ENCODE results near the gene CALB2. TPM values are rescaled to one million over a fixed set of nuclear protein-coding genes. Genes with fewer than 3 reads are reported as not detected.

CALB2 gene
- total and polyA plus RNA-seq, 8 donors: 0.46 to 2.6 (median 1.2) TPM; not detected in 2

GRCh38 chr16:71413341-71413740 is 54.8 kb downstream of the CALB2 start:
- peaks cover 0 to 4% (median 0%) of the 10 kb centered on the region in 4 donors for H3K9me3 ChIP-seq
- H3K27me3 ChIP-seq: peaks cover 0 to 76% (median 18%) of the 10 kb centered on the region in 3 donors
- TF ChIP-seq POLR2AphosphoS5 (IDR thresholded peaks at IDR 0.05) (no peak), POLR2A (IDR thresholded peaks at IDR 0.05) (no peak), EP300 (IDR thresholded peaks at IDR 0.05) (no peak), CTCF (IDR thresholded peaks at IDR 0.05) (no peak)
- no peak for DNase-seq
- 56 to 78% (median 70%) methylated on average over 4 of the region's 4 CpGs for WGBS, 5 donors
- H3K36me3 ChIP-seq: no peaks in the 10 kb centered on the region
- H3K4me1 ChIP-seq: peaks cover 0 to 10% (median 9%) of the 10 kb centered on the region in 4 donors
- no peak overlapping the region for H3K4me3 ChIP-seq
- intact Hi-C loops (cut with DNase I; ENCODE audit: low total_unique reads): loop anchor here (5.0 to 10.0 kb wide), 2 partner anchors 89 to 211 kb away; partner anchors contain the start of gene MARVELD3
- H3K27ac ChIP-seq: no peak overlapping the region

GRCh38 chr16:71414038-71414437 is 55.5 kb downstream of the CALB2 start:
- no peak overlapping the region for H3K27ac ChIP-seq
- H3K4me3 ChIP-seq: no peak overlapping the region
- peaks cover 0 to 10% (median 9%) of the 10 kb centered on the region in 4 donors for H3K4me1 ChIP-seq
- peaks cover 0 to 74% (median 17%) of the 10 kb centered on the region in 3 donors for H3K27me3 ChIP-seq
- WGBS, 5 donors: 88 to 95% (median 91%) methylated on average over 5 of the region's 5 CpGs
- intact Hi-C loops (cut with DNase I; ENCODE audit: low total_unique reads): loop anchor here (5.0 to 10.0 kb wide), 2 partner anchors 88 to 211 kb away; partner anchors contain the start of gene MARVELD3
- TF ChIP-seq POLR2AphosphoS5 (IDR thresholded peaks at IDR 0.05) (no peak), EP300 (IDR thresholded peaks at IDR 0.05) (no peak), CTCF (IDR thresholded peaks at IDR 0.05) (no peak), POLR2A (IDR thresholded peaks at IDR 0.05) (no peak)
- peaks cover 0 to 4% (median 0%) of the 10 kb centered on the region in 4 donors for H3K9me3 ChIP-seq
- no peaks in the 10 kb centered on the region for H3K36me3 ChIP-seq
- no peak for DNase-seq

GRCh38 chr16:71421911-71422310 is 63.4 kb downstream of the CALB2 start:
- peak in 1 of 2 donors; percentile 11 for DNase-seq
- Histone ChIP-seq H3K4me1 (peaks cover 0 to 7% (median 0%) of the 10 kb centered on the region in 4 donors), H3K36me3 (no peaks in the 10 kb centered on the region), H3K4me3 (no peak overlapping the region), H3K27ac (no peak overlapping the region), H3K27me3 (peaks cover 6 to 60% (median 22%) of the 10 kb centered on the region in 3 donors), H3K9me3 (peaks cover 0 to 4% (median 0%) of the 10 kb centered on the region in 4 donors)
- intact Hi-C loops (cut with DNase I; ENCODE audit: low total_unique reads): no loop called here
- WGBS, 5 donors: 55 to 80% (median 65%) methylated on average over 4 of the region's 4 CpGs
- TF ChIP-seq EP300 (IDR thresholded peaks at IDR 0.05) (no peak), CTCF (IDR thresholded peaks at IDR 0.05) (peak in 1 of 7 experiments; percentile 16)

- TF ChIP-seq CTCF (IDR thresholded peaks at IDR 0.05) (no peak), EP300 (IDR thresholded peaks at IDR 0.05) (no peak), POLR2AphosphoS5 (IDR thresholded peaks at IDR 0.05) (no peak), POLR2A (IDR thresholded peaks at IDR 0.05) (no peak)
- intact Hi-C loops (cut with DNase I; ENCODE audit: low total_unique reads): no loop called here
- H3K9me3 ChIP-seq: no peaks in the 10 kb centered on the region
Measured at GRCh38 chr16:71423016-71423415, 64.5 kb downstream of the CALB2 start.

More at GRCh38 chr16:71423016-71423415, 64.5 kb downstream of the CALB2 start:
- peaks cover 0 to 7% (median 0%) of the 10 kb centered on the region in 4 donors for H3K4me1 ChIP-seq
- peaks cover 6 to 59% (median 26%) of the 10 kb centered on the region in 3 donors for H3K27me3 ChIP-seq
- no peak overlapping the region for H3K27ac ChIP-seq
- H3K36me3 ChIP-seq: no peaks in the 10 kb centered on the region
- H3K4me3 ChIP-seq: no peak overlapping the region
- DNase-seq: no peak
- WGBS, 5 donors: 64 to 86% (median 83%) methylated on average over 2 of the region's 2 CpGs
